ENCODE results near the gene ADARB2. TPM values are rescaled to one million over a fixed set of nuclear protein-coding genes. Genes with fewer than 3 reads are reported as not detected.

ADARB2 gene
- total and polyA plus RNA-seq, 2 donors (not counting 1 experiment from before 2014, with no cell fraction given): not detected

DNA sequence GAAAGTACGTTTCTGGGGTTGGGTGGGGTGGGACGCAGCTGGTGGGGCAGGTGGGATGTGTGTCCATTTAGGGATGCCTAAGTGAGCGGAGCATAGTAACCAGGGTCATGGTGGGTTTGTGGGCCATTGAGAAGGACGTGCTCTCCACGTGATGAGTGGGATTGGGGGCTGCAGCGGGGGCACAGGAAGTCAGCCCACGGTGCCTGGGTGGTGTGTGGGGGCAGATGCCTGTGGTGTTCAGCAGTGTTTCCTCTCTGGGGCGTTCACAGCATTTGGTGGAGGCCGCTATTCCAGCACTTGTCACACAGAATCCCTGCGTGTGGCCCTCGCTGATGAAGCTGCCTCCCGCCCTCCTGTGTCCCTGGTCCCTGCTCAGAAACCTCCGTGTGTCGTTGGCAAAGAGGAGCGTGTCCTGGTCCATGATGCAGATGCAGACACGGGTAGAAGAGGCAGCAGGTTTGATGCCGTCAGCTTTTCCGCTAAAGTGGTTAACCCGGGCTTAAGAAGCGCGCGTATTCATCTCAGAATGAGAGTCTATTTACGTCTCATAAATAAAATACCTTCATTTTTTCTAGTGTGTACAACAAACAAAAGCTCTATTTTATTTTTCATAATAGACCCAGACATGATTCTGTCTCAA lies 274.2 kb downstream of the ADARB2 start:
- H4K20me1 ChIP-seq (ENCODE audit: control insufficient read depth, extremely low read depth, insufficient read depth, low read length): no peaks in the 10 kb centered on the region
- TF ChIP-seq, protein P1, sequence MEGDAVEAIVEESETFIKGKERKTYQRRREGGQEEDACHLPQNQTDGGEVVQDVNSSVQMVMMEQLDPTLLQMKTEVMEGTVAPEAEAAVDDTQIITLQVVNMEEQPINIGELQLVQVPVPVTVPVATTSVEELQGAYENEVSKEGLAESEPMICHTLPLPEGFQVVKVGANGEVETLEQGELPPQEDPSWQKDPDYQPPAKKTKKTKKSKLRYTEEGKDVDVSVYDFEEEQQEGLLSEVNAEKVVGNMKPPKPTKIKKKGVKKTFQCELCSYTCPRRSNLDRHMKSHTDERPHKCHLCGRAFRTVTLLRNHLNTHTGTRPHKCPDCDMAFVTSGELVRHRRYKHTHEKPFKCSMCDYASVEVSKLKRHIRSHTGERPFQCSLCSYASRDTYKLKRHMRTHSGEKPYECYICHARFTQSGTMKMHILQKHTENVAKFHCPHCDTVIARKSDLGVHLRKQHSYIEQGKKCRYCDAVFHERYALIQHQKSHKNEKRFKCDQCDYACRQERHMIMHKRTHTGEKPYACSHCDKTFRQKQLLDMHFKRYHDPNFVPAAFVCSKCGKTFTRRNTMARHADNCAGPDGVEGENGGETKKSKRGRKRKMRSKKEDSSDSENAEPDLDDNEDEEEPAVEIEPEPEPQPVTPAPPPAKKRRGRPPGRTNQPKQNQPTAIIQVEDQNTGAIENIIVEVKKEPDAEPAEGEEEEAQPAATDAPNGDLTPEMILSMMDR (conservative IDR thresholded peaks at IDR 0.05 in 1 of 2, IDR thresholded peaks at IDR 0.05 in 1 of 2; ENCODE audit: low read depth in 1 of 2, low read length in 2 of 2): no peak
- no peak for TF ChIP-seq EZH2 (IDR thresholded peaks at IDR 0.05; ENCODE audit: low read length, missing control alignments)
- H3K9me3 ChIP-seq (ENCODE audit: control insufficient read depth, insufficient read depth, low read depth, low read length): peaks cover 4% of the 10 kb centered on the region
- no peak for DNase-seq (ENCODE audit: low read depth in 2 of 2)
- H3K36me3 ChIP-seq (ENCODE audit: control insufficient read depth, insufficient read depth, low read length): no peaks in the 10 kb centered on the region
- no peak overlapping the region for H3K4me2 ChIP-seq (ENCODE audit: extremely low read depth, insufficient read depth, low read length)
- no peak overlapping the region for H2AFZ ChIP-seq (ENCODE audit: low read length)
- no peaks in the 10 kb centered on the region for H3K4me1 ChIP-seq (ENCODE audit: control insufficient read depth, extremely low read depth, insufficient read depth, low read length)
- H3K9ac ChIP-seq (ENCODE audit: insufficient read depth, low read length): no peak overlapping the region
- no peak overlapping the region for H3K4me3 ChIP-seq (replicated peaks in 1 of 4; ENCODE audit: control extremely low read depth in 1 of 4, insufficient read depth in 1 of 4, low read depth in 3 of 4, low read length in 4 of 4)
- H3K27ac ChIP-seq (ENCODE audit: insufficient read depth, low read length): no peak overlapping the region
- H3K27me3 ChIP-seq (ENCODE audit: control insufficient read depth, insufficient read depth, low read length): no peaks in the 10 kb centered on the region
- no peaks in the 10 kb centered on the region for H3K79me2 ChIP-seq (ENCODE audit: control insufficient read depth, insufficient read depth, low read length)

DNA sequence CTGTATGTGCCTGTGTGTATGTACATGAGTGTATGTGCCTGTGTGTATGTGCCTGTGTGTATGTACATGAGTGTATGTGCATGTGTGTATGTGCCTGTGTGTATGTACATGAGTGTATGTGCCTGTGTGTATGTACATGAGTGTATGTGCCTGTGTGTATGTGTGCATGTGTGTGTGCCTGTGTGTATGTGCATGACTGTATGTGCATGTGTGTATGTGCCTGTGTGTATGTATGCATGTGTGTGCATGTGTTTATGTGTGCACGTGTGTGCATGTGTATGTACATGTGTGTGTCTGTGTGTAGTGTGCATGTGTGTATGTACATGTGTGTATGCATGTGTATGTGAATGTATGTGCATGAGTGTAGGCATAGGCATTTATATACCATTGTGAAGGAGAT lies 274.8 kb downstream of the ADARB2 start:
- H3K9me3 ChIP-seq (ENCODE audit: control insufficient read depth, insufficient read depth, low read depth, low read length): peaks cover 4% of the 10 kb centered on the region
- no peak for DNase-seq (ENCODE audit: low read depth in 2 of 2)
- no peak overlapping the region for H3K4me2 ChIP-seq (ENCODE audit: extremely low read depth, insufficient read depth, low read length)
- no peak overlapping the region for H2AFZ ChIP-seq (ENCODE audit: low read length)
- H3K36me3 ChIP-seq (ENCODE audit: control insufficient read depth, insufficient read depth, low read length): no peaks in the 10 kb centered on the region
- no peak overlapping the region for H3K9ac ChIP-seq (ENCODE audit: insufficient read depth, low read length)
- H3K4me1 ChIP-seq (ENCODE audit: control insufficient read depth, extremely low read depth, insufficient read depth, low read length): no peaks in the 10 kb centered on the region
- H3K4me3 ChIP-seq (replicated peaks in 1 of 4; ENCODE audit: control extremely low read depth in 1 of 4, insufficient read depth in 1 of 4, low read depth in 3 of 4, low read length in 4 of 4): no peak overlapping the region
- H3K27me3 ChIP-seq (ENCODE audit: control insufficient read depth, insufficient read depth, low read length): no peaks in the 10 kb centered on the region
- no peaks in the 10 kb centered on the region for H4K20me1 ChIP-seq (ENCODE audit: control insufficient read depth, extremely low read depth, insufficient read depth, low read length)
- TF ChIP-seq, protein P1 (conservative IDR thresholded peaks at IDR 0.05 in 1 of 2, IDR thresholded peaks at IDR 0.05 in 1 of 2; ENCODE audit: low read depth in 1 of 2, low read length in 2 of 2): no peak
- TF ChIP-seq EZH2 (IDR thresholded peaks at IDR 0.05; ENCODE audit: low read length, missing control alignments): no peak
- no peaks in the 10 kb centered on the region for H3K79me2 ChIP-seq (ENCODE audit: control insufficient read depth, insufficient read depth, low read length)
- no peak overlapping the region for H3K27ac ChIP-seq (ENCODE audit: insufficient read depth, low read length)

DNA sequence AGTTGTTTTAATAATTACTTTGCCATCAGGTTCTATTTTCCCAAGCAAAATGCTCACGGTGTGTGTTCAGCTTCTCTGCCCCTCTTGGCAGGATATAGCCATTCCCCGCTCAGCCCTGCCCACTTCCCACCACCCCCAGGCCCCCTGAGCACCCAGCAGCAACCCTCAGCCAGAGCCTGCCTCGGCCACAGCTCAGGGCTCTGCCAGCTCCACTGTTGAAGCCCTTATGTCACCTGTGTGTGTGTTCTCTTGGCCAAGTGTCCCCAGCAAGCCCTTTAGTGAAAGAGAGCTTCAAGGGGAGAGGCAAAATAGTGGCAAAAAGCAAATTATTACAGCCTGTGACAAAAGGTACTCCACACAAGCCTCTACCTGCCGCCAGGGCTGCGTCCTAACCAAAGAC lies 275.3 kb downstream of the ADARB2 start:
- H3K36me3 ChIP-seq (ENCODE audit: control insufficient read depth, insufficient read depth, low read length): no peaks in the 10 kb centered on the region
- H3K27ac ChIP-seq (ENCODE audit: insufficient read depth, low read length): no peak overlapping the region
- H3K9me3 ChIP-seq (ENCODE audit: control insufficient read depth, insufficient read depth, low read depth, low read length): peaks cover 4% of the 10 kb centered on the region
- H3K79me2 ChIP-seq (ENCODE audit: control insufficient read depth, insufficient read depth, low read length): no peaks in the 10 kb centered on the region
- H3K4me3 ChIP-seq (replicated peaks in 1 of 4; ENCODE audit: control extremely low read depth in 1 of 4, insufficient read depth in 1 of 4, low read depth in 3 of 4, low read length in 4 of 4): no peak overlapping the region
- H3K27me3 ChIP-seq (ENCODE audit: control insufficient read depth, insufficient read depth, low read length): no peaks in the 10 kb centered on the region
- no peak for TF ChIP-seq EZH2 (IDR thresholded peaks at IDR 0.05; ENCODE audit: low read length, missing control alignments)
- TF ChIP-seq, protein P1 (conservative IDR thresholded peaks at IDR 0.05 in 1 of 2, IDR thresholded peaks at IDR 0.05 in 1 of 2; ENCODE audit: low read depth in 1 of 2, low read length in 2 of 2): no peak
- H2AFZ ChIP-seq (ENCODE audit: low read length): no peak overlapping the region
- H3K4me1 ChIP-seq (ENCODE audit: control insufficient read depth, extremely low read depth, insufficient read depth, low read length): no peaks in the 10 kb centered on the region
- no peak overlapping the region for H3K4me2 ChIP-seq (ENCODE audit: extremely low read depth, insufficient read depth, low read length)
- H3K9ac ChIP-seq (ENCODE audit: insufficient read depth, low read length): no peak overlapping the region
- DNase-seq (ENCODE audit: low read depth in 2 of 2): no peak
- no peaks in the 10 kb centered on the region for H4K20me1 ChIP-seq (ENCODE audit: control insufficient read depth, extremely low read depth, insufficient read depth, low read length)
